Measurements from ENCODE around the gene PHTF1. TPM values are rescaled to one million over a fixed set of nuclear protein-coding genes. Genes with fewer than 3 reads are reported as not detected.

The PHTF1 gene
- total and polyA plus RNA-seq, 10 of the 15 experiments (the other 5 are each of a cell fraction or from before 2014, with no cell fraction given) = 7.8 to 37.6 (median 24.1) TPM

DNA sequence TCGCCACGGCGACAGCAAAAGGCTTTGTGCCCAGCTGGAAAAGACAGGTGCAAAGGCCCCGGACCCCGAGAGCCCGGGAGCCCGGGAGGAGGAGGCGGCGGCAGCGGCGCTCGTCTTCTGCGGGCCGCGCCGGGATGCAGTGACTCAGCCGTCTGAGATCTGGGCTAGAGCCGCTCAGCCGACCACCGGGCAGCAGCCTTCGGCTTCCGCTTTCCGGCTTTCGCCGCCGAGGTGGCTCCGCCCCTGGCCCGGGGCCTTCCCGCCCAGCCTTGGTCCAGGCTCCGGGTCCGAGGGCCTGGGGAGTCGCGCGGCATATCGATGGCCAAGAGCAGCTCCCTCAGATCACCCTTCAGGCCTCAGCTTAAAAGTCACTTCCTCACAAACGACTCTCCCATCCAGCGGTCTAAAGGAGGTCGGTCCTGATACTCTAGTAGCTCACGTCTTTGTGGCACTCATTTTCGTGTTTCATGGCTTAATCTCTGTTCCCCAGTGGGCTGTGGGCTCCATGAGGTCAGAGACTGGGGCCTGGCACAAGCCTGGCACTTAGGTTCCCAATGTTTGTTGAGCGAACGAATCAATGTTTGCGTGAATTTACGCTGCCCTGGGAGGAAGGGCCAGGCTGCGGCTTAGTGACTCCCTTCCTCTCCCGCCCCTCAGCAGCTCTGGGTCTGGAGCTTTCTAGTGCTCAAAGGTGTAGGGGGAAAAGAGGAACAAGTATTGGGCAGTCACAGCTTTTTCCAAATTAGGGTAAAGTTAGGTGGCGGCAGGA, at the start of gene PHTF1 (continued):
- no peak for TF ChIP-seq REST (IDR thresholded peaks at IDR 0.05; ENCODE audit: low read depth, low read length)
- no peak for TF ChIP-seq EP300 (IDR thresholded peaks at IDR 0.05; ENCODE audit: borderline replicate concordance in 1 of 2, control insufficient read depth in 1 of 2, low read depth in 2 of 2, low read length in 2 of 2)
- TF ChIP-seq MLLT1 (IDR thresholded peaks at IDR 0.05) = peak; percentile 97; the same call in 1 of the 2 replicates
- peak; percentile 58; the same call in 1 of the 2 replicates for TF ChIP-seq MTA3 (IDR thresholded peaks at IDR 0.05; ENCODE audit: borderline replicate concordance, low read length)
- no peak for TF ChIP-seq ZNF274 (IDR thresholded peaks at IDR 0.05; ENCODE audit: insufficient read depth, insufficient read length)
- peak; percentile 47; the same call in 1 of the 2 replicates for TF ChIP-seq ZBTB40 (IDR thresholded peaks at IDR 0.05; ENCODE audit: borderline replicate concordance)
- TF ChIP-seq YBX1 (IDR thresholded peaks at IDR 0.05) = no peak
- no peak for TF ChIP-seq MEF2A (IDR thresholded peaks at IDR 0.05; ENCODE audit: insufficient read depth, low read depth, low read length)
- TF ChIP-seq ZSCAN29 (IDR thresholded peaks at IDR 0.05) = no peak
- TF ChIP-seq MYB (IDR thresholded peaks at IDR 0.05; ENCODE audit: borderline replicate concordance, low read depth, low read length) = no peak
- TF ChIP-seq EED (IDR thresholded peaks at IDR 0.05; ENCODE audit: low read depth) = peak; percentile 69; the same call in 1 of the 2 replicates
- TF ChIP-seq, protein P1, sequence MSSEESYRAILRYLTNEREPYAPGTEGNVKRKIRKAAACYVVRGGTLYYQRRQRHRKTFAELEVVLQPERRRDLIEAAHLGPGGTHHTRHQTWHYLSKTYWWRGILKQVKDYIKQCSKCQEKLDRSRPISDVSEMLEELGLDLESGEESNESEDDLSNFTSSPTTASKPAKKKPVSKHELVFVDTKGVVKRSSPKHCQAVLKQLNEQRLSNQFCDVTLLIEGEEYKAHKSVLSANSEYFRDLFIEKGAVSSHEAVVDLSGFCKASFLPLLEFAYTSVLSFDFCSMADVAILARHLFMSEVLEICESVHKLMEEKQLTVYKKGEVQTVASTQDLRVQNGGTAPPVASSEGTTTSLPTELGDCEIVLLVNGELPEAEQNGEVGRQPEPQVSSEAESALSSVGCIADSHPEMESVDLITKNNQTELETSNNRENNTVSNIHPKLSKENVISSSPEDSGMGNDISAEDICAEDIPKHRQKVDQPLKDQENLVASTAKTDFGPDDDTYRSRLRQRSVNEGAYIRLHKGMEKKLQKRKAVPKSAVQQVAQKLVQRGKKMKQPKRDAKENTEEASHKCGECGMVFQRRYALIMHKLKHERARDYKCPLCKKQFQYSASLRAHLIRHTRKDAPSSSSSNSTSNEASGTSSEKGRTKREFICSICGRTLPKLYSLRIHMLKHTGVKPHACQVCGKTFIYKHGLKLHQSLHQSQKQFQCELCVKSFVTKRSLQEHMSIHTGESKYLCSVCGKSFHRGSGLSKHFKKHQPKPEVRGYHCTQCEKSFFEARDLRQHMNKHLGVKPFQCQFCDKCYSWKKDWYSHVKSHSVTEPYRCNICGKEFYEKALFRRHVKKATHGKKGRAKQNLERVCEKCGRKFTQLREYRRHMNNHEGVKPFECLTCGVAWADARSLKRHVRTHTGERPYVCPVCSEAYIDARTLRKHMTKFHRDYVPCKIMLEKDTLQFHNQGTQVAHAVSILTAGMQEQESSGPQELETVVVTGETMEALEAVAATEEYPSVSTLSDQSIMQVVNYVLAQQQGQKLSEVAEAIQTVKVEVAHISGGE (CRISPR knock-in tag; IDR thresholded peaks at IDR 0.05) = no peak
- no peak for TF ChIP-seq KLF5 (IDR thresholded peaks at IDR 0.05; ENCODE audit: partially characterized antibody)
- peak; percentile 89 for TF ChIP-seq POLR2A (IDR thresholded peaks at IDR 0.05; ENCODE audit: low read depth, low read length)
- TF ChIP-seq SREBF1 (IDR thresholded peaks at IDR 0.05; ENCODE audit: low read length) = no peak
- no peak for TF ChIP-seq PAX5 (IDR thresholded peaks at IDR 0.05; ENCODE audit: borderline replicate concordance, low read depth, low read length)
